GM15510 (cell line): Measurements from ENCODE around the gene BECN2.

Source experiments
- POLR2A ChIP-seq: IDR thresholded peaks from 3 replicates; pipeline ENCODE4 v1.6.1; 2011; ENCODE audit warnings: borderline replicate concordance; ENCODE audit not compliant: insufficient read length; ENCODE audit errors: extremely low read depth

The BECN2 gene

GRCh38 chr1:241962153-241962552 lies 4.6 kb downstream of the BECN2 start:
- no peak for TF ChIP-seq POLR2A

GRCh38 chr1:241963722-241964121 lies 6.2 kb downstream of the BECN2 start:
- TF ChIP-seq POLR2A = no peak

- no peak for TF ChIP-seq POLR2A
Measured at GRCh38 chr1:241964550-241965282, 7.1 kb downstream of the BECN2 start.

- TF ChIP-seq POLR2A = no peak
Measured at GRCh38 chr1:241968611-241969010, 11.0 kb downstream of the BECN2 start.

- no peak for TF ChIP-seq POLR2A
Measured at GRCh38 chr1:241972703-241973369, 15.3 kb downstream of the BECN2 start.

- TF ChIP-seq POLR2A = no peak
Measured at GRCh38 chr1:241976229-241976628, 18.7 kb downstream of the BECN2 start.

- TF ChIP-seq POLR2A = no peak
Measured at GRCh38 chr1:241979071-241979470, 21.5 kb downstream of the BECN2 start.

- no peak for TF ChIP-seq POLR2A
Measured at GRCh38 chr1:241979926-241980325, 22.4 kb downstream of the BECN2 start.

GRCh38 chr1:241985787-241986186 lies 28.2 kb downstream of the BECN2 start:
- TF ChIP-seq POLR2A = no peak

GRCh38 chr1:241990040-241990439 lies 32.5 kb downstream of the BECN2 start:
- TF ChIP-seq POLR2A = no peak

GRCh38 chr1:241992734-241993133 lies 35.2 kb downstream of the BECN2 start:
- TF ChIP-seq POLR2A = no peak

GRCh38 chr1:241994171-241994570 lies 36.6 kb downstream of the BECN2 start:
- no peak for TF ChIP-seq POLR2A

- TF ChIP-seq POLR2A = no peak
Measured at GRCh38 chr1:241997401-241997998, 39.9 kb downstream of the BECN2 start.

GRCh38 chr1:241998412-241998921 lies 40.9 kb downstream of the BECN2 start:
- no peak for TF ChIP-seq POLR2A

GRCh38 chr1:241999026-241999425 lies 41.5 kb downstream of the BECN2 start, which contains the start of gene MAP1LC3C:
MAP1LC3C (minus strand) TSS chr1:241999098; CDS start chr1:241999008, 90 bp downstream.
- no peak for TF ChIP-seq POLR2A
